ENCODE data around the gene FYCO1.

The FYCO1 gene

DNA sequence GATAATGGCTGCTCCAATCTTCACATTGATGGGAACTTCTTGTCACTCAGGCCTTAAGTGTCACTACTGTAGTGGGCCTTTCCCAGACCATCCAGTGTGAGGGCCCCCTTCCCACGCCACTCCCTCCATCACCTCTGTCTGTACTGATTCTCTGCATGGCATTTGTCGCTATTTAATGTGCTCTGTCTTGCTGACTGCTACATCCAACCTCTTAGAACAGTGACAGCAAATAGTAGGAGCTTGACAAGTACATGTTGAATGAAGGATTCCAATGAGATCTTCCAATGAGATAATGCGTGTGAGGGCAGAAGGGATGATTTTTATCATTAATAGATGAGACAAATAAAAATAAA, 114.9 kb downstream of the FYCO1 start:
- DNase-seq: no peak

DNA sequence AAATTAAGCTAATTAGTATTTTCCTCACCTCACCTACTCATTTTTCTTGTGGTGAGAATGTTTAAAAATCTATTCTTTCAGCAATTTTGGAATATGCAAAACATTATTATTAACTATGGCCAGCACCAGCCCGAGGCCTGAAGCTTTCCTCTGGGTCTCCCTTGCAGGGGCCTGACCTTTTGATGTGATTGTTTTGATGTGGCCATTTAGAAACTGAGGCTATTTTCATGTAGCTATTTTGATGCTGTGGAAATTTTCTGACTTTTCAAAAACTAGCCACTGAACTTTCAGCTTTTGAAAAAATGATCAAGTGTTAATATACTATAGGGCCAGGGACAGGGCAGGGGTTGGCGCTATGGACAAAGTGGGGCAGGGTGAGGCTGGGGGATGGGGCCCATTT, 117.5 kb downstream of the FYCO1 start:
- DNase-seq: no peak

DNA sequence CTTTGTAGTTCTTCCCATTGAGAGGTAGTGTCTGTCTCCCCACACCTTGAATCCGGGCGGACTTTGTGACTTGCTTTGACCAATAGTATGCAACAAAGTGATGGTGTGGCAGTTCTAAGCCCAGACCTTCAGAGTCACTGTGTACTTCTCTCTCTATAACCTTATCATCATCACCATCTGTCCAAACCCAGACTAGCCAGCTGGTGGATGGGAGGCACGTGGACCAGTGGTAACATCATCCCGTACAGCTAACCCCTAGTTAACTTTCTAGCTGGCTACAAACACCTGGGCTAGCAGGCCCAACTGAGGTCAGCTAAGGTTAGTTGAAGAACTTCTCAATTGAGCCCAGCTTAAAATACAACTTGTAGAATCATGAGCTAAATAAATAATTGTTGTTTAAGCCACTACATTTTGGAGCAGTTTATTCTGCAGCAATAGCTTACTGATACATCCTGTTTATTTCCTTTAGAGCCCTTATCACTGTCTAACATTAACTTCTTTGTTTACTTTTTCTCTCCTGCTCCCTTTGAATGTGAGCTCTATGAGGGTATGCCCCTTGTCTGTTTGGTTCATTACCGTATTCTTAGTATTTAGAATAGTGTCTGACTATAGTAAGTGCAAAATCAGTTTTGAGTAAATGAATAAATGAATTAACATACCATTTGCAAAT, 120.8 kb downstream of the FYCO1 start:
- no peak for DNase-seq

DNA sequence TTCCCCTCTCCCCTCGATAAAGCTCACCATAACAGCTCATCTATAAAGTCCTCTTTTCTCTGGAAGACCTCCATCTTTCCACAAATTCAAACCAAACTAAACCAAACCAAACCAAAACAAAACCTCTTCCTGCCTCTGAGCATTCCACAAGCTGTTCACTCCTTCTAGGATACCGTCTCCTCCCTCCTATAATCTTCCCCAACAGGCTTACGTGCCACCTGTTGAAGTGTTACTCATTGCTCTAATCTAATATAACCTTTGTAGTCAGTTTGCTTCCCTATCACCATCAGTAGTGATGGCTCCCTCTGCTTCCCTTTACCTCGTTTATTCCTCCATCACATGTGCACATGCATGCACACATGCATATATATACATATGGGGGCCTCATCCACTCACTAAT, 122.0 kb downstream of the FYCO1 start:
- no peak for DNase-seq

DNA sequence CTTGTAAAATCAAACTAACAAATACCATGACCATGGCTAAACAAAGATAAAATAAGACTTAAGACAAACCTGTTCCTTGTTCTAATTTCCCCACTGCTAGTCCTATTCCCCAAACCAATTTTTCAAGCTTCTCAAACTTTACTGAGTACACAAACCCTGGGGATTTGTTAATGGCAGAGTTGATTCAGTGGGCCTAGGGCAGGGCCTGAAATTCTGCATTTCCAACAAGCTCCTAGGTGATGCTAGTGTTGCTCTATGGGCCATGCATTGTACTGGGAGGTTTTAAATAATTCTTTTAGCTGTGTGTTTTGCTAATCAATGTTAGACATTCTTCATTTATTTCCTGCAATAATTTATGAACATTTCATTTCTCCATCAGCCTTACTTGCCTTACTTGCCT, 122.6 kb downstream of the FYCO1 start:
- DNase-seq: no peak

DNA sequence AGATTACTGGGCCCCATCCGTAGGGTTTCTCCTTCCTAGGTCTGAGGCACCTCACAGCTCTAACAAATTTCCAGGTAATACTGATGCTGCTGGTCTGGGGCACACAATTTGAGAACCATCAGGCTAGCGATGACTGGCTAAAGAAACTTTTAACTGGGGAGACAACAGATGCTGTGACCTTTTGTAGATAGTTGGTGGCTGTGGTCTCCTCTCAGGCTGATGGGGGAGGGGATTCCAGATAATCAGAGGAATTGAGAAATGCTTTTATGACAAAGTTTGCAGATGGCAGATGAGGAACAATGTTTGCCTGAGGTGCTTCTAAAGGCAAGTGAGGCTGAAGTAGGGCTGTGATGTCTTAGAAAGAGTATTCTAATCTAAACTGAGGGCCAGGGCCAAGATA, 123.1 kb downstream of the FYCO1 start:
- no peak for DNase-seq

DNA sequence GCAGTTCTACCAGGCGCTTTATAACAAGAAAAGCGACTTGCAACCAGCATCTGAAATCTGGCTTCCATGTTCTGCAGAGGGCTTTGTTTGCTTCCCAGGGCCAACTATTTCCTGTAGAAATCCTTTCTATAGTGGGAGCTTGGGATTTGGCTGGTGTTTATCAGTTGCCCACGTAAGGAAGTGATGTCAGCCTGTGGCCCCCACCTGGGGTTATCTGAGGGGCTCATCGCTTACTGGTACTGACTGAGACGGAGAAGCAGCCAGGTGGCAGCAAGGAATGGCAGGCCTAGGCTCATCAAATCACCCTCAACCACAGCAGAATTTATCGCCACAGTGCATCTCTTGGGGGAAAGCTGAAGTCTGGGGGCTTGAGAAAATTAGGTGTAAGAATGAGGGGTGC, 123.8 kb downstream of the FYCO1 start:
- no peak for DNase-seq

DNA sequence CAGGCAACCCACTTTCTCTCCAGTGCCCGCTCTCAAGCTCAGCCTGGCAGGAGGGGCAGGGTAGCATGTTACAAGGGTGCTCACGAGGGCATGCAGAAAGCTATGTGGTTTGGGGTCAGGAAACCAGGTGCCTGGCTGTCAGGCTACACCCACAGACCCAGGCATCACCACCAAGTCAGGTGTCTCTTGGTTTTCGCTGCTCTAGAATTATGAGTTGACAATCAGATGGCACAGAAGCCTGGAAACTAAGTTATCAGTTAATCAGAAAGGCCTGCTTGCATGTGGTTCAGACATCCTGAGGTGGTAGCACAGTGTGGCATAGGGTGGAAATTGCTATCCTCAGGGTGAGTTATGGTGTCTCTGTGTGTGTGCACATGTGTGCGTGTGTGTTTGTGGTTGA, 125.5 kb downstream of the FYCO1 start:
- DNase-seq: no peak

DNA sequence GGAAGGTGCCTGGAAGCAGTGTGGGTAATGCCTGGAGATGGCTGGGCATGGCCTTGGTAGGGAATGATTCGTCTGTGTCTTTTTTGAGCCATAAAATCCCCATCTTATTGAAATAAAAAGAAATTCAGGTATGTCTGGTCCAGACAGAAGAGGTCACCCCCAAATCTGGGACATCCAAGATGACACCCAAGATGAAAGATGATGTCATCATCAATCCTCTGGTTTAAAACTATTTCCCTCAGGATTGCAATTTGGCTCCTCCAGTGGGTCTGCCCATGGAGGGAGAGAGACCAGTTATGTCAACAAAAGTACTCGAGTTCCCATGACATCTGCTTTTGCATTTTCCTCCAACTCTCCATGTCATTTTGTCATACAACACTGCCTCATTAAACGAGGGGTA, 126.0 kb downstream of the FYCO1 start:
- DNase-seq: no peak

DNA sequence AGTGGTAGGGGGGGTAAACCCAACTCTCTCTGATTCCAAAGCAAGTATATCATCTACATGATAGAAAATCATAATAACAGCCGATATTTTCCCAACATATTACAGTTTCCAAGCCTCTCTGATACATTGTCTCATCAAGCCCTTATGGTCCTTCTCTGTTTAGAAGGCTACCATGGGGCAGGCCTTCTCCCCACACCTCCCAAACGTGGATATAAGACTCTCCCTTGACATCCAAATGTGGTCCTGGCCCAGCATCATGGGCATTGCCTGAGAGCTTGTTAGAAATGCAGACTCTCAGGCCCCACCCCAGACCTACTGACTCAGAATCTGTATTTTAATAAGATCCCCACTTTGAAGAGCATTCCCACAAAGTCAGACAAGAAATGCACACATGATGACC, 127.0 kb downstream of the FYCO1 start:
- no peak for DNase-seq

DNA sequence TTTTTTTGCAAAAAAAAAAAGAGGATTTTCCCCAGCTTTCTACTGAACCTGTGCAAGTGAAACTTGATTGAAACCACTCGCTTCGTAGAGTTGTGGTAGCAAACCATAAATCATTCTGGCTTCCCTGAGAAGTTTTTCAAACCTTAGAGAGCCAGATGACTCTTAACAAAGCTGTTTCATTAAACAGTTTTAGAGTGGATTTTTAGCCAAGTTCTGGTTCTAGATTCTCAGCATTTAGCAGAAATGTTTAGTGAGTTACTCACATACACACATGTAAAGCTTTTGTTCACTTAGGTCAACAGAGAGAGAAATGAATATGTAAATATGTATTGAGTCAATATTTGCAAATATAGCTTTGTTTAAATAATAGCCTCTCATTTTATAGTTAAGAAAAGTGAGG, 127.4 kb downstream of the FYCO1 start:
- DNase-seq: no peak

Data from hippocampal formation (tissue), 2 donors.